ENCODE measurements around the gene HMGB4. TPM values are rescaled to one million over a fixed set of nuclear protein-coding genes. Genes with fewer than 3 reads are reported as not detected.

Gene HMGB4
- total RNA-seq = not detected

- no peak for DNase-seq
- no peak within 1 kb of the TSS for H3K9ac ChIP-seq (ENCODE audit: low read depth in 2 of 2, low read length in 2 of 2)
- H3K27ac ChIP-seq = no peak within 1 kb of the TSS
- intact Hi-C loops (cut with DNase I) = no loop called here
- H3K9me3 ChIP-seq = no peaks in the 10 kb centered on the region
- H3K4me1 ChIP-seq = no peaks in the 10 kb centered on the region
- H3K27me3 ChIP-seq = no peaks in the 10 kb centered on the region
- no peak within 1 kb of the TSS for H3K4me3 ChIP-seq
- no peak for TF ChIP-seq CTCF (IDR thresholded peaks at IDR 0.05)
- H3K36me3 ChIP-seq = no peaks in the 10 kb centered on the region
These were observed at the start of gene HMGB4 for GRCh38 chr1:33863779-33864178. HMGB4 (plus strand) TSS chr1:33864079; CDS start chr1:33864192, 113 bp downstream.

- DNase-seq = no peak
- H3K9ac ChIP-seq (ENCODE audit: low read depth in 2 of 2, low read length in 2 of 2) = no peak overlapping the region
- no peaks in the 10 kb centered on the region for H3K4me1 ChIP-seq
- H3K27ac ChIP-seq = no peak overlapping the region
- intact Hi-C loops (cut with DNase I) = no loop called here
- no peak for TF ChIP-seq CTCF (IDR thresholded peaks at IDR 0.05)
- H3K27me3 ChIP-seq = no peaks in the 10 kb centered on the region
- no peaks in the 10 kb centered on the region for H3K9me3 ChIP-seq
- no peaks in the 10 kb centered on the region for H3K36me3 ChIP-seq
- H3K4me3 ChIP-seq = no peak overlapping the region
These were observed 49.7 kb upstream of the HMGB4 start for GRCh38 chr1:33814166-33814565.

GRCh38 chr1:33815061-33815460, 48.8 kb upstream of the HMGB4 start:
- Histone ChIP-seq H3K36me3 (no peaks in the 10 kb centered on the region), H3K9ac (ENCODE audit: low read depth in 2 of 2, low read length in 2 of 2) (no peak overlapping the region), H3K4me1 (no peaks in the 10 kb centered on the region), H3K4me3 (no peak overlapping the region), H3K27ac (no peak overlapping the region), H3K27me3 (no peaks in the 10 kb centered on the region), H3K9me3 (no peaks in the 10 kb centered on the region)
- TF ChIP-seq CTCF (IDR thresholded peaks at IDR 0.05) = no peak
- DNase-seq = no peak
- intact Hi-C loops (cut with DNase I) = no loop called here

- TF ChIP-seq CTCF (IDR thresholded peaks at IDR 0.05) = no peak
- no peak for DNase-seq
These were observed 45.8 kb upstream of the HMGB4 start for GRCh38 chr1:33818071-33818470.

GRCh38 chr1:33819290-33819912, 44.5 kb upstream of the HMGB4 start:
- H3K4me3 ChIP-seq = no peak overlapping the region
- H3K9me3 ChIP-seq = no peaks in the 10 kb centered on the region
- intact Hi-C loops (cut with DNase I) = no loop called here

More at GRCh38 chr1:33818071-33818470, 45.8 kb upstream of the HMGB4 start:
- Histone ChIP-seq H3K4me1 (no peaks in the 10 kb centered on the region), H3K27ac (no peak overlapping the region), H3K9me3 (no peaks in the 10 kb centered on the region), H3K9ac (ENCODE audit: low read depth in 2 of 2, low read length in 2 of 2) (no peak overlapping the region), H3K27me3 (no peaks in the 10 kb centered on the region), H3K4me3 (no peak overlapping the region), H3K36me3 (no peaks in the 10 kb centered on the region)
- intact Hi-C loops (cut with DNase I) = no loop called here

More at GRCh38 chr1:33819290-33819912, 44.5 kb upstream of the HMGB4 start:
- H3K9ac ChIP-seq (ENCODE audit: low read depth in 2 of 2, low read length in 2 of 2) = no peak overlapping the region
- TF ChIP-seq CTCF (IDR thresholded peaks at IDR 0.05) = no peak
- no peaks in the 10 kb centered on the region for H3K36me3 ChIP-seq
- H3K4me1 ChIP-seq = no peaks in the 10 kb centered on the region
- H3K27ac ChIP-seq = no peak overlapping the region
- no peak for DNase-seq
- no peaks in the 10 kb centered on the region for H3K27me3 ChIP-seq
